Activated T-helper 1 cell treated with Interleukin-2 at 50 U/mL for 16 hours (primary cell): ENCODE results near the gene TNIP2.

Source experiments
- DNase-seq: peaks from one replicate; pipeline ENCODE4 v3.0.0-alpha.2; 2020; ENCODE audit warnings: low read depth

TNIP2 gene

GRCh38 chr4:2755821-2756690, at the start of gene TNIP2:
TSS of gene TNIP2 (minus strand) at chr4:2756336. CDS start at chr4:2756289, 47 bp downstream.
- peak; percentile 72 for DNase-seq

GRCh38 chr4:2804973-2805501, 48.9 kb upstream of the TNIP2 start:
- DNase-seq: no peak

DNA sequence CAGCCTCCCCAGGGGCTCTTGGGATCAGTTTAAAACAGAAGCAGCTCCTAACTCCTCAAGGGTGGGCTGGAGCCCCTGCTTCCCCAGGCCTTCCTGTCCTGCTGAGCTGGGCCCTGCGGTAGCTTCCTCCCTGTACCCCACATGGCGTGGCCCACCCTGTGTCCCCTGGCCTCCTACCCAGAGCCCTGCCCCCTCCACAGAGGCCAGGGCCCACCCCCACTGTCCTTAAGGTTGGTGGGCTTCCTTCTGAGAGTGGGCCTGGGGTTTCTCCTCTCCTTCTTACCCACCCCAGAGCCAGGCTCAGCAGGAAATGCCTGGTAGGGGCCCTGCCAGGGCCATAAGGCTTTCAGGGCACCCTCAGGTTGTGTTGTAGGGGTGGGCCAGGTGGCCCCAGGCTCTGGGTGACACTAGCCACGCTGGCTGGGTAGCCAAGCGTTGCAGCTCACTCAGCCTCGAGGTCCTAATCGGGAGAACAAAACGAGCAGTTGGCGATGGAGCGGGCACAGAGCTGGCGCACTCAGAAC, 48.4 kb upstream of the TNIP2 start:
- no peak for DNase-seq

- no peak for DNase-seq
Observed at GRCh38 chr4:2803624-2804448, 47.7 kb upstream of the TNIP2 start.

GRCh38 chr4:2802618-2803531, 46.7 kb upstream of the TNIP2 start:
- no peak for DNase-seq

DNA sequence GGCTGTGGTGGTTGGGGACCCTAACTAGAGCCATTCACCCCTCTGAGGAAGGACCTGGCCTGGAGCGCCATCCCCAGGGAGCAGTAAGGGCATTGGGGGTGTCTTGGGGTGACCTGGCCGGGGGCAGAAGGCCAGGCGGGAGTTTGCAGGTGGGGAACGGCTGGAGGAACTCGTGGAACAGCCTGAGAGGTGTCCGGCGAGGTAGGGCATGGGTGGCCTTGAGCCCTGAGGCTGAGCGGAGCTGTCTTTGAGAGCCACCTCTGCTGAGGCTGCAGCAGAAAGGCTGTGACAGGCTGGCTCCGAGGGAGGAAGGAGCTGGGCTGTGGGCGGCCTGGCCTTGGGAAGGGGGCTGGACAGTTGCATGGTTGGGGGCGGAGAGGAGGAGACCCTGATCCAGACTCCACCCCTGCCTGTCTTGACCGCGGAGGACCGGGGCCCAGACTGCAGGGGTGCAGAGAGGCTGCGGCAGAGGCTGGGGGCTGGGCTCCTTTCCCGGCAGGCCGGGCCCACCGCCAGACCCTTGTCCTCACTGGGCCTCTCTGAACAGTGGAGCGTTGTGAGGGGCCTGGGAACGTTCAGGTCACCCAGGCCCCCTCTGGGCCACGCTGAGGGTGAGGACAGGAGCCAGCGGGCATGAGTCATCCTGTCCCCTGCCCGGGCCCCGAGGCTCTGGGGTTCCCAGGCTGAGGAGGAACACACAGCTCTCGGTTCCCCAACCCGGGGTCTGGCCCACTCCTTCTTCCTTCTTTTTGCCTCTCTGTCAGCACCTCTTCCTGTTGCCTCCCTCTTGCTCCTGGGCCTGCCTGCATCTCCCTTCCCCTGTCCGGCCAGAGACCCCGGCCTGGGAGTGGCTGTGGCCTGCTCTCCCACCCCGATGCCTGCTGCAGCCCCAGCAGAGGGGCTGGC, 44.8 kb upstream of the TNIP2 start:
- DNase-seq: no peak

DNA sequence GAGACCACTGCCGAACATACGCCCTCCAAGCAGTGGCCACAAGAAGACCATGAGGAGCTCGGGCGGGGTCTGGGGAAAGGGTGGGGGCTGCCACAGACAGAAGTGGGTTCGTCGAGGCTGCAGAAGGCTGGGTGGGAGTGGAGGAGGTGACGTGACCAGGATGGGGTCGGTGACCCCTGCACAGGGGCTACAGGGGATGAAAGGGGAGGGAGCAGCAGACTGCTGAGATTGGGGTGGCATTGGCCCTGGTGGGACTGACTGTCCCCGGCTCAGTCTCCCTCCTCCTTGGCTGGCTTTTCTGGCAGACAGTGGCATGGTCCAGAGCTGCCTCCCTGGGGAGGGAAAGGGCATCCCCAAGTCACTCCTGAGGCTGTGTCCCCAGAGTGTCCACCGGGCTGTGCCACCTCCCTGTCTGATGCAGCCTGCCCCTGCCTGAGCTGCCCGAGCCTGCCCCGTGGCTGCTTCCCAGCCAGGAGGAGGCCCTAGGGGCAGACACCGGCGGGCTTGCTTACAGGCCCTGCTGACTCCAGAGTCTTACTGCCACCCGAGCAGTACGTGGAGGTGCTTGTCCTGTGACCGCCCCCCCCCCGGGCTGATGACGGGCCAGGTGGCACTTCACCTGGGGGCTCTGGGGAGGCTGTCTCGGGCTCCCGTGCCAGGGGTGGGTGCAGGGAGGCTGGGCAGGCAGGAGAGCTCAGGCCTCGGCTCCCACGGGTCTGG, 44.0 kb upstream of the TNIP2 start:
- DNase-seq: no peak

- DNase-seq: no peak
Observed at GRCh38 chr4:2799224-2799911, 43.2 kb upstream of the TNIP2 start.

DNA sequence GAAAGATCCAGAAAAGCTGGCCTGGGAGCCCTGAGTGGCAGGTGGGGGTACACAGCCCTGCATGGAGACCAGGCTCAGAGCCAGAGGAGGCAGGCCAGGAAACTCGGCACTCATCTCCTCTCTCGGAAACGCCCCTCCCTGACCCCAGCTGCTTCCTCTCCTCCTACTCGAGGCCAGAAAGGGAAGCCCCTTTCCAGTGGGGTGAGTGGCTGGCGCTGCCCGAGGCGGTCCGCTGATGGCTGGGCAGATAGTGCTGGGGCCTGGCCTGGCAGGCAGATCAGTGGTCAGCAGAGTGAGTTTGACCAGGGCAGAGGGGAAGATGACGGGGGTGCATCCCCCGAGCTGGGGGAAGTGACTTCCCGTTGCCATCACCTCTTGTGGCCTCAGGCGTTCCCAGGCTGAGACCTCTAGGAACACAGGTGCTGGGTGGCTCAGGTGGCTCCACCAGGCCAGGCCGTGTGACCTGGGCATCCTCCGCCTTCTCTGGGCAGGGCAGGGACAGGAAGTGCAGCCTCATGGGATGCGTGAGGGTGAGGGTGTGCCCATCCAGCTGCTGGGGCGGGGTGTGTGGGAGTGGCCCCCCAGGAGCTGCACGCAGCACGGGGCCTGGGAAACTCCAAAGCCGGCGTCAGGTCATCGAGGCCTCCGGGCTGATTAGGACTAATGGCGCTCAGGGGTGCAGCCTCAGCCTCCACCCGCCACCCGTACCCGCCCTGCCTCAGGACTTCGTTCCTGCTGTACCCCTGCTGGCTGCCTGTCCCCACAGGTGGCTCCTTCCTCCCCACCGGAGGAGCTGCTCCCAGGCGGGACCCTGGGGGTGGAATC, 42.5 kb upstream of the TNIP2 start:
- DNase-seq: no peak

- DNase-seq: no peak
Observed at GRCh38 chr4:2797545-2798305, 41.6 kb upstream of the TNIP2 start.

- DNase-seq: no peak
Observed at GRCh38 chr4:2796849-2797544, 40.9 kb upstream of the TNIP2 start.

DNA sequence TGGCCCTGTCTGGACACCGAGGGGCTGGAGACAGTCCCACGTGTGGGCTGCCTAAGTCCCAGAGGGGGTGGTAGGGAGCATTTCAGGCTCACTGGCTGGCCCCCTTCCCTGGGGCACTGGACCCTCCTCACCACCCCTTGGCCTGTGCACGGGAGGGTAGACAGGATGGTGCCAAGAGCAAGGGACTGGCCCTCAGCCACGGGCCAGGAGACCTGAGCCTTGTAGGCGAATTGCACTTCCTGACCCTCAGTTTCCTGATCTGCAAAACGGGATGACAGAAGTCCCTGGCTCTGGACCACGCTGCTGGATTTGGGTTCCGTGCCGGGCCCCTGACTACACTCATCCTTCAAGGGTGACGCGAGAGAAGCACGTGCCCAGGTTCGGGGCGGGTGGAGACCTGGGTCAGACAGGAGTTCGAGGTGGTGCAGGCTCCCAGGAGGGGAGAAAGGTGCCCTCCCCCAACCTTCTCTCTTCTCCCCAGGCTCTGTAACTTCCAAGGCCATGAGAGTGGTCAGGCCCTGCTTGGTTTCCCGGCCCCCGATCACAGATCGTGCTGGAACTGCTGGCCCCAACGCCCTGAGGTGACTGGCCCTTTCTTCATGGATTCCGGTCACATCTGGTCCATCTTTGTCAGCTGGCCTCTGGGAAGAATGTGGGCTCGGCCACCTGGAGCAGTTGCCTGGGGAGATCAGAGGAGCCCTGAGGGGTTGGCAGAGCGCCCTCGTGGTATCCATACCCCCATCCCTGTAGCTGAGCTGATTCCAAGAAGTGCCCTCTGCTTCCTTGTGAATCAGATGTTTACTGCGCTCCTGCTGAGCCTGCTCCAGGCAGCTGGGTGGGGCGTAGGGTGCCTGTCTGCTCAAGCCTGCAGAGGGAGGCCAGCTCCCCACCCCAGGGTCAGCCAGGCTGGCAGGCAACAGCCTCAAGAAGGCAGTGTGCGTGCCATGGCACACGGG, 40.0 kb upstream of the TNIP2 start:
- DNase-seq: no peak

GRCh38 chr4:2795300-2795892, 39.3 kb upstream of the TNIP2 start:
- no peak for DNase-seq

DNA sequence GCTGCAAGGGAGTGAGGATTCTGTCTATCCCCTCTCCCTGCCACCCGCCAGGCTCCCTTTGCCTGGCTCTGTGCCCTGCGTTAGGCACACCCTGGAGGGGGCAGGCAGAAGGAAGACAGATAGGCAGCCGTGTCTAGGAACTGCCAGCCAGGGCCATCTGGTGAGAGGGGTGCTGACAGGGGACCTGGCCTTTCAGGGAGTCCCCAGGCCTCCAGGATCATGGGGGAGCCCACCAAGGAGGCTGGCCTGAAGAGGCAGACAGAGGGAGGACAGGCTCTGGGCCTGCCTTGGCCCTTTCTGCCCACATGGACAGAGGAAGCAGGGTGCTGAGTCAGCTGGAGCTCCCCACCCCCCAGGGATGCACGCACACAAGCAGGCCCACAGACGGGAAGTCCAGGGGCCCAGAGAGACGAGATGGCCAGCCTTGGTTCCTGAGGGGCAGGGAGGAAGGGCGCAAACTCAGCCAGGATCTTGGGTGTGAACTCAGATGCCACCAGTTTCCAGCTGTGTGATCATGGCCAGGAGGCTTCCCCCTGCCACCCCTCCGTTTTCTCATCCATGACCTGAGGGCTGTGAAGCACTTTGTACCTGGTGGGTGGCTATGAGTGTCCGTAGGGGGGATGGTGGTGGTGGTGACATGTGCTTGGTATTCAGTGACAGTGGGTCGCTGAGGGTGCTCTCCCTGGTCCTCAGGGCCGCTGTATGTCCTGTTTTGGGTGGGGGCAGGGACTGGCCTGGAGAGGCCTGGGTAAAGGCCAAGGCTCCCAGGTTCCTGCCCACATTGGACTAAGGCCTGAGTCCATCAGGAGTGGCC, 38.6 kb upstream of the TNIP2 start:
- no peak for DNase-seq
